Neural cell (in vitro differentiated cells): ENCODE measurements around the gene NPR2.

ENCODE experiments used
- CTCF ChIP-seq: fragments of 450-650 bp; IDR thresholded peaks from 2 replicates; pipeline ENCODE4 v1.5.1; 2014; ENCODE audit warnings: antibody characterized with exemption, mild to moderate bottlenecking, moderate library complexity; ENCODE audit not compliant: poor library complexity, severe bottlenecking
- EP300 ChIP-seq: fragments of 450-650 bp; conservative IDR thresholded peaks from 2 replicates; pipeline ENCODE4 v1.6.1; 2014; ENCODE audit warnings: antibody characterized with exemption, mild to moderate bottlenecking, moderate library complexity; ENCODE audit not compliant: poor library complexity, severe bottlenecking
- POLR2AphosphoS5 ChIP-seq: IDR thresholded peaks from 2 replicates; pipeline ENCODE4 v1.6.1; 2012
- RAD21 ChIP-seq: fragments of 450-650 bp; conservative IDR thresholded peaks from 2 replicates; pipeline ENCODE4 v1.6.1; 2014; ENCODE audit warnings: antibody characterized with exemption, mild to moderate bottlenecking, moderate library complexity
- REST ChIP-seq: IDR thresholded peaks from 2 replicates; pipeline ENCODE4 v1.6.1; 2012; ENCODE audit warnings: borderline replicate concordance

GRCh38 chr9:35854091-35854762 is 62.8 kb downstream of the NPR2 start:
- no peak for TF ChIP-seq EP300
- no peak for TF ChIP-seq CTCF
- TF ChIP-seq POLR2AphosphoS5: no peak
- TF ChIP-seq RAD21: no peak
- TF ChIP-seq REST: no peak
